Measurements from ENCODE around the gene GAL3ST2.

- TF ChIP-seq CTCF (IDR thresholded peaks at IDR 0.05) (no peak), POLR2A (IDR thresholded peaks at IDR 0.05) (no peak)
These were observed 9.0 kb upstream of the GAL3ST2 start for GRCh38 chr2:241767464-241768250.
